ENCODE measurements around the gene CYP26A1.

The CYP26A1 gene

DNA sequence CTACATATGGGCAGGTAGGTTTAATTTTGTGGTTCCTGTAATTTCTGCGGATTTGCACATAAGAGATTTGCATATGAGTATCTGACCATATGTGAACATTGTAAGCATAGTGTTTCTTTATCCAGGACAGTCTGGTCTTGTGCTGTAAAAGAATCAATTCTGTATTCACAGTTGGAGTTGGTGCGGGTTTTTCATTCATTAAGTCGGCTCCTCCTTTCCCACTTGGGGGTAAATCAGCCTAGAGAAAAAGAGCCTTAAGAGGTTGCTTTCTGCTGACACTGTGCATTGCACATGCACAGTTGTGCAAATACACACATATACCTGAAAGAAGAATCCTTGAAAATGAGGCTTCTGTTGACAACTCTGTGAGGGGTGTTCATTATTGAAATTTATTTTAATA lies 19.2 kb upstream of the CYP26A1 start:
- Histone ChIP-seq H3K27me3 (no peaks in the 10 kb centered on the region), H3K4me1 (no peaks in the 10 kb centered on the region), H3K4me3 (no peak overlapping the region), H3K27ac (no peak overlapping the region), H3K9me3 (no peaks in the 10 kb centered on the region), H3K36me3 (peaks cover 5 to 11% (median 5%) of the 10 kb centered on the region in 3 donors)
- intact Hi-C loops (cut with DNase I; ENCODE audit: low total_unique reads) = no loop called here
- TF ChIP-seq, protein P1, sequence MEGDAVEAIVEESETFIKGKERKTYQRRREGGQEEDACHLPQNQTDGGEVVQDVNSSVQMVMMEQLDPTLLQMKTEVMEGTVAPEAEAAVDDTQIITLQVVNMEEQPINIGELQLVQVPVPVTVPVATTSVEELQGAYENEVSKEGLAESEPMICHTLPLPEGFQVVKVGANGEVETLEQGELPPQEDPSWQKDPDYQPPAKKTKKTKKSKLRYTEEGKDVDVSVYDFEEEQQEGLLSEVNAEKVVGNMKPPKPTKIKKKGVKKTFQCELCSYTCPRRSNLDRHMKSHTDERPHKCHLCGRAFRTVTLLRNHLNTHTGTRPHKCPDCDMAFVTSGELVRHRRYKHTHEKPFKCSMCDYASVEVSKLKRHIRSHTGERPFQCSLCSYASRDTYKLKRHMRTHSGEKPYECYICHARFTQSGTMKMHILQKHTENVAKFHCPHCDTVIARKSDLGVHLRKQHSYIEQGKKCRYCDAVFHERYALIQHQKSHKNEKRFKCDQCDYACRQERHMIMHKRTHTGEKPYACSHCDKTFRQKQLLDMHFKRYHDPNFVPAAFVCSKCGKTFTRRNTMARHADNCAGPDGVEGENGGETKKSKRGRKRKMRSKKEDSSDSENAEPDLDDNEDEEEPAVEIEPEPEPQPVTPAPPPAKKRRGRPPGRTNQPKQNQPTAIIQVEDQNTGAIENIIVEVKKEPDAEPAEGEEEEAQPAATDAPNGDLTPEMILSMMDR (IDR thresholded peaks at IDR 0.05) = no peak
- DNase-seq = no peak

DNA sequence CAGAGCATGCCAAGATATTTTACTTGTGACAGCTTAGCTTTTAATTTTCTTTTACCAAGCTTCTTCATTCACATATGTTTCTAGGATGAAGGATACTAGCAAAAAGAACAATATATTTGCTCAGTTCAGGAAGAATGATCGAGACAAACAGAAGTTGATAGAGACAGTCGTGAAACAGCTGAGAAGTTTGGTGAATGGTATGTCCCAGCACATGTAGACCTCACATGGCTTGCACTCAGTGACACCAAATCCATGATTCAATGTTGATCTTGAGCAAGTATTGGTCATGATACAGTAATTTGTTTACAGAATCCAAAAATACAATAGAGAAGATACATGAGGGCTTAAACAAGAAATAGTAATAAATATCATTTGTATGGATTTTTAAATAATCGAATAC lies 15.6 kb upstream of the CYP26A1 start:
- Histone ChIP-seq H3K9me3 (no peaks in the 10 kb centered on the region), H3K36me3 (peaks cover 5 to 11% (median 5%) of the 10 kb centered on the region in 3 donors), H3K4me1 (peaks cover 0 to 31% (median 24%) of the 10 kb centered on the region in 4 donors), H3K27me3 (peaks cover 0 to 36% of the 10 kb centered on the region in 2 donors), H3K27ac (no peak overlapping the region), H3K4me3 (no peak overlapping the region)
- TF ChIP-seq, protein P1 (IDR thresholded peaks at IDR 0.05) = no peak
- DNase-seq = no peak
- intact Hi-C loops (cut with DNase I; ENCODE audit: low total_unique reads) = no loop called here

DNA sequence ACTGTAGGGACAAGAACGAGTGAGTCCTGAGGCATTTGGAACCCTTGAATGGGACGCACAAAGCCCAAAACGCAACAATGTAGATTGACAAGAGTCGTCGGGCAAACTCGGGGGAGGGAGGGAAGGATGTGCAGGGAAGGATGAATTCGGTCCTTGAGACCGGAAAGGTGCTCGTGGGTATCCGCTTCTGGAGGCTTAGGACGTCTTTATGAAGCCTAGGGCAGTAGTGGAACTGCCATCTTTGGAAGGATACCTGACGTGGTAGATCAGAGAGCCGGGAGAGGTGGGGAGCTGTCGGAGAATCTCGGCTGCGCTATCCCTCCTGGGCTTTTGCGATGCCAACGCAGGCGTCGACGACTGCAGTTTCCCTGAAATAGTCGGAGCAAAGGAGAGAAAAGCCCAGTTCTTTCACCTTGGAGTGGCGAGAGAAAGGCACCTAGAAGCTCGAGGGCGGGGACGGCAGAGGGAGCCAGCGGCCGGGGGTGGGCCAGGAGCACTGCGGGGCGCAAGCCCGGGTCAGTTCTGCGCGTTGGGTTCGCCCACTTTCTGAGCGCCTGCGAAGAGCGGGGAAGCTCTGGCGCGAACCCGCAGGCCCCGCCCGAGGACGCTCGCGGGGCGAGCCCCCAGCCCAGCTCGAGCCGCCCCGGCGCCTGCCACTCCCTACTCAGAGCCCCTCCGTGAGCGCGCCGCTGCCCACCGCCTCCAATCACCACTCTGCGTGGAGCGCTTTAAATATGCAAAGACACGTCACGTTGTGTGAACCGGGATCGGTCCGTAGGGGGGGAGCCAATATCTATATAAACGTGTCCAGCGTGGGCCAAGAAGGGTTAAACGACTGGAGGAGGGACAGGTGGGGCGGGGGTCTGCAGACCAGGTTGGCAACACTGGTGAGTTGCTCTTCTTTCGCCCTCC lies 13.5 kb upstream of the CYP26A1 start, which contains the start of gene CYP26C1:
Gene CYP26C1 (plus strand): TSS at position 824 of the 912 bp plus-strand sequence. CDS start 466 bp downstream, outside the sequence.
- TF ChIP-seq, protein P1 (IDR thresholded peaks at IDR 0.05) = no peak
- Histone ChIP-seq H3K27ac (no peak within 1 kb of the TSS), H3K27me3 (peaks cover 0 to 57% of the 10 kb centered on the region in 2 donors), H3K4me3 (no peak within 1 kb of the TSS), H3K36me3 (peaks cover 5 to 11% (median 5%) of the 10 kb centered on the region in 3 donors), H3K9me3 (no peaks in the 10 kb centered on the region), H3K4me1 (peaks cover 0 to 33% (median 24%) of the 10 kb centered on the region in 4 donors)
- intact Hi-C loops (cut with DNase I; ENCODE audit: low total_unique reads) = loop anchor here (10.0 kb wide), 1 partner anchor 95 kb away; no protein-coding TSS in a partner anchor
- no peak for DNase-seq

DNA sequence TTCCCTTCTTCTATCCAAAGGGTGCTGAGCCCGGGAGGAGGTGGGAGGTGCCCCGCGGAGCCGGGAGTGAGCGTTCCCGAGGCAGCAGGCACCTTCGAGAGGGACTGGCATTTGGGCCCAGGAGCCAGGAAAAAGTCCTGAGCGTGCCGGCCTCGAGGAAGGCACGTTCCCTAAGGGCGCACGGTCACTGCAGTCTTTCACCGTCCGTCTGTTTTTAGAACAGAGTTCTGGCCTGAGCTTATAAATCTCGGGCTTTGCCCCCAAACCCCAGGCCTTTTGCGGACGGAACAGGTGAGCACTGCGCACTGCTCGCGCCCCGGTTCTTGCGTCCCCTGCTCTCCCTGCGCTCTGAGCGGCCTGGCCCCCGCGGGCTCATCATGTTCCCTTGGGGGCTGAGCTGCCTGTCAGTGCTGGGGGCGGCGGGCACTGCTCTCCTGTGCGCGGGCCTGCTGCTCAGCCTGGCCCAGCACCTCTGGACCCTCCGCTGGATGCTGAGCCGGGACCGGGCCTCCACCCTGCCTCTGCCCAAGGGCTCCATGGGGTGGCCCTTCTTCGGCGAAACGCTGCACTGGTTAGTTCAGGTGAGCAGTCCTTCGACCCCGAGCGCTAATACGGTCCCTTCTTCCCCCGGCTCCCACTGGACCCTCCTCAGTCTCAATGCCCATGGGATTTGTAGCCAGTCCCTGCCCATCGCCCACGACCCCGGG lies 12.7 kb upstream of the CYP26A1 start:
- peaks cover 0 to 41% (median 29%) of the 10 kb centered on the region in 4 donors for H3K4me1 ChIP-seq
- H3K27ac ChIP-seq = no peak overlapping the region
- H3K4me3 ChIP-seq = no peak overlapping the region
- intact Hi-C loops (cut with DNase I; ENCODE audit: low total_unique reads) = loop anchor here (10.0 kb wide), 1 partner anchor 96 kb away; no protein-coding TSS in a partner anchor
- no peaks in the 10 kb centered on the region for H3K9me3 ChIP-seq
- DNase-seq = peak in 1 of 2 donors; percentile 61
- TF ChIP-seq, protein P1 (IDR thresholded peaks at IDR 0.05) = no peak
- H3K27me3 ChIP-seq = peaks cover 0 to 65% of the 10 kb centered on the region in 2 donors
- peaks cover 5 to 11% (median 5%) of the 10 kb centered on the region in 3 donors for H3K36me3 ChIP-seq

Data from tibial artery (tissue), 4 donors.